K562 (cell line): ENCODE results near the gene HTRA3. TPM values are rescaled to one million over a fixed set of nuclear protein-coding genes. Genes with fewer than 3 reads are reported as not detected.

Source experiments
- ATAC-seq: fragments of 200-7000 bp; cut with Tn5 transposase; 3 replicates; pipeline ENCODE4 v1.9.1; 2020; ENCODE audit warnings: moderate library complexity
- BruUV-seq: library from RNA; stranded (reverse); fragments of 400-500 nt; replicated peaks from 2 replicates; lab custom pipeline; 2021; lab: Mats Ljungman, UMichigan
- CTCF ChIA-PET: fragments of 300-600 bp; formaldehyde crosslinking; extraction: SDS; loops from one replicate; lab custom pipeline; 2021; ENCODE audit warnings: low intra/inter-chr PET ratio; lab: Yijun Ruan, JAX
- POLR2A ChIA-PET: fragments of 300-600, 350-650 bp; sonication (Branson Sonifier 250); formaldehyde crosslinking; extraction: SDS; loops from one replicate; lab custom pipeline; 2021; ENCODE audit warnings: antibody characterized with exemption, inconsistent platforms; lab: Yijun Ruan, JAX
- DNase-seq, 4 experiments: peaks; one replicate each; pipeline versions ENCODE4 v3.0.0 to v3.0.0-alpha.2; 2011 to 2018; ENCODE audit warnings: low spot score in 3 of 4, mixed read lengths in 3 of 4; ENCODE audit errors: extremely low read depth in 1 of 4
- FAIRE-seq: peaks from 2 replicates; lab custom pipeline; 2011; peaks lifted over from hg19 to GRCh38; lab: Jason Lieb, UNC
- H2AFZ ChIP-seq: 2 replicates; pipeline ENCODE4 v1.6.0; 2011; ENCODE audit warnings: low read depth, low read length, control low read depth, inconsistent platforms
- H3K27ac ChIP-seq: fragments of 200-600 bp; 3 replicates; pipeline ENCODE4 v1.8.0; 2011; ENCODE audit warnings: low read depth, mild to moderate bottlenecking, control low read depth, inconsistent platforms, low read length, moderate library complexity, mixed read lengths; ENCODE audit errors: extremely low read depth
- H3K27me3 ChIP-seq, 2 experiments: fragments of 300-600 bp in 1 of 2; 2 replicates in 1 of 2; 3 replicates in 1 of 2; pipeline versions ENCODE4 v1.6.0 to v1.8.0; 2011; ENCODE audit warnings: inconsistent platforms in 2 of 2, low read length in 2 of 2, mild to moderate bottlenecking in 1 of 2, mixed read lengths in 1 of 2, moderate library complexity in 1 of 2; ENCODE audit not compliant: control insufficient read depth in 2 of 2, insufficient read depth in 2 of 2
- H3K36me3 ChIP-seq: fragments of 300-600 bp; 3 replicates; pipeline ENCODE4 v1.8.0; 2011; ENCODE audit warnings: mild to moderate bottlenecking, low read length, inconsistent platforms; ENCODE audit not compliant: control insufficient read depth, insufficient read depth
- H3K4me1 ChIP-seq, 2 experiments: fragments of 200-600 bp in 1 of 2; replicated peaks in 1 of 2; 2 replicates in 1 of 2; 3 replicates in 1 of 2; pipeline versions ENCODE4 v1.5.1 to v1.8.0; 2011; ENCODE audit warnings: inconsistent platforms in 2 of 2, low read length in 2 of 2, mild to moderate bottlenecking in 1 of 2, mixed read lengths in 1 of 2, moderate library complexity in 1 of 2; ENCODE audit not compliant: control insufficient read depth in 2 of 2, insufficient read depth in 2 of 2
- H3K4me2 ChIP-seq: 2 replicates; pipeline ENCODE4 v1.6.1; 2011; ENCODE audit warnings: low read length, control low read depth, inconsistent platforms, mixed read lengths; ENCODE audit not compliant: insufficient read depth
- H3K4me3 ChIP-seq: fragments of 200-600 bp; sonication (generic), shearing (Covaris generic); 2 replicates; pipeline ENCODE4 v1.5.1; 2016; ENCODE audit warnings: control low read depth, inconsistent platforms
- H3K79me2 ChIP-seq: fragments of 200-600 bp; 3 replicates; pipeline ENCODE4 v1.8.0; 2011; ENCODE audit warnings: low read length, inconsistent platforms; ENCODE audit not compliant: control insufficient read depth, insufficient read depth
- H3K9ac ChIP-seq, 2 experiments: 2 replicates each; pipeline versions ENCODE4 v1.6.0 to v1.6.1; 2011; ENCODE audit warnings: low read depth in 2 of 2, low read length in 2 of 2, control low read depth in 1 of 2, inconsistent platforms in 1 of 2, mild to moderate bottlenecking in 1 of 2, mixed read lengths in 1 of 2; ENCODE audit not compliant: insufficient read depth in 1 of 2
- H3K9me1 ChIP-seq: one replicate; pipeline ENCODE4 v1.6.0; 2011; ENCODE audit warnings: inconsistent platforms, mild to moderate bottlenecking, low read length, moderate library complexity; ENCODE audit not compliant: control insufficient read depth, insufficient read depth
- H3K9me3 ChIP-seq: replicated peaks from 2 replicates; pipeline ENCODE4 v1.5.1; 2011; ENCODE audit warnings: low read depth, low read length, inconsistent platforms; ENCODE audit not compliant: control insufficient read depth, insufficient read depth
- H4K20me1 ChIP-seq: replicated peaks from 2 replicates; pipeline ENCODE4 v1.6.1; 2011; ENCODE audit warnings: low read length, inconsistent platforms, mixed read lengths; ENCODE audit not compliant: control insufficient read depth, insufficient read depth
- EHMT2 ChIP-seq: fragments of 450-650 bp; IDR thresholded peaks from 2 replicates; pipeline ENCODE4 v1.6.1; 2018; ENCODE audit warnings: antibody characterized with exemption
- MTA2 ChIP-seq: fragments of 450-650 bp; IDR thresholded peaks from 2 replicates; pipeline ENCODE4 v1.6.1; 2016; ENCODE audit warnings: low read depth
- SMAD1 ChIP-seq: fragments of 150-350 bp; IDR thresholded peaks from 2 replicates; pipeline ENCODE4 v1.6.1; 2014; ENCODE audit warnings: low read length, low read depth; ENCODE audit not compliant: partially characterized antibody
- TAF7 ChIP-seq: fragments of 450-650 bp; IDR thresholded peaks from 2 replicates; pipeline ENCODE4 v1.6.1; 2016; ENCODE audit warnings: missing genetic modification characterization, missing compliant biosample characterization
- TEAD1 ChIP-seq, 2 experiments: fragments of 450-650 bp in 1 of 2; sonication (generic) in 1 of 2; formaldehyde crosslinking; IDR thresholded peaks; 2 replicates each; pipeline versions ENCODE4 v1.4.0 to v1.8.0; 2020 to 2022; ENCODE audit warnings: mild to moderate bottlenecking in 2 of 2, missing genetic modification reagents in 1 of 2
- ZNF224 ChIP-seq: sonication (generic); formaldehyde crosslinking; IDR thresholded peaks from 2 replicates; pipeline ENCODE4 v1.8.0; 2022; ENCODE audit warnings: mild to moderate bottlenecking, missing genetic modification reagents
- WGBS: fragments of 100-300 bp; shearing (Covaris generic); methylation state at CpG from one replicate; pipeline ENCODE4 v1.1.6; 2016; ENCODE audit warnings: low coverage, mixed read lengths; ENCODE audit not compliant: insufficient coverage; ENCODE audit errors: missing lambda C conversion rate; 5-methylcytosine and 5-hydroxymethylcytosine counted together
- in situ Hi-C: fragments of 300-500 bp; cut with MboI; formaldehyde crosslinking; loops from 4 replicates; pipeline ENCODE4 v1.15.0; 2018; ENCODE audit warnings: inconsistent platforms, mixed read lengths
- intact Hi-C: fragments of 100-400 bp; cut with micrococcal nuclease; formaldehyde crosslinking; loops from 2 replicates; pipeline ENCODE4 v1.14.2; 2022
- polyA plus RNA-seq, 8 experiments: library from polyadenylated mRNA; depleted of rRNA in 4 of 8; stranded (reverse) in 5 of 8; unstranded in 3 of 8; fragments of >200 nt; fragmentation: Nextera tagmentation in 2 of 8; fragmentation: Illumina TruSeq in 1 of 8; extraction: Ambion mirVana in 2 of 8; extraction: Trizol in 1 of 8; gene quantifications; 2 replicates each; pipeline versions ENCODE4 v1.2.1 to v1.2.3, GENCODE V29; 2011 to 2014; ENCODE audit warnings: inconsistent platforms in 1 of 8, missing spikeins in 1 of 8
- total RNA-seq, 7 experiments: library from RNA; depleted of rRNA in 6 of 7; stranded (reverse); fragments of >200 nt in 6 of 7; fragmentation: Illumina TruSeq in 2 of 7; extraction: Trizol in 2 of 7; gene quantifications; 2 replicates each; pipeline versions ENCODE4 v1.2.1 to v1.2.3, GENCODE V29; 2011 to 2021; ENCODE audit warnings: low replicate concordance in 1 of 7

HTRA3 gene
- total and polyA plus RNA-seq, 9 of the 15 experiments (the other 6 are each of a cell fraction or from before 2014, with no cell fraction given): 0.04 TPM; not detected in 8

- Histone ChIP-seq H3K27ac (no peak overlapping the region), H3K9ac (no peak overlapping the region), H3K9me1 (no peaks in the 10 kb centered on the region), H3K36me3 (no peaks in the 10 kb centered on the region), H3K9me3 (no peaks in the 10 kb centered on the region), H3K4me1 (peaks cover 4 to 16% of the 10 kb centered on the region in 2 experiments; a peak in 4 of 5 replicates), H3K79me2 (no peaks in the 10 kb centered on the region), H3K4me2 (no peak overlapping the region), H3K27me3 (peaks cover 0 to 37% of the 10 kb centered on the region in 2 experiments; a peak in 3 of 5 replicates), H3K4me3 (no peak overlapping the region), H2AFZ (no peak overlapping the region), H4K20me1 (peaks cover 8% of the 10 kb centered on the region; the same call in 1 of the 2 replicates)
- POLR2A ChIA-PET: interaction anchor here (1.9 kb wide), 1 partner anchor 10 kb away, joined by 8 read pairs; no protein-coding TSS in a partner anchor
- ATAC-seq (no peak), FAIRE-seq (no peak), DNase-seq (no peak)
- intact Hi-C loops: no loop called here
- CTCF ChIA-PET: no interaction called here
- TF ChIP-seq TEAD1 (CRISPR knock-in tag; IDR thresholded peaks at IDR 0.05) (no peak), MTA2 (no peak), SMAD1 (no peak)
- in situ Hi-C loops: no loop called here
- BruUV-seq: no TSS peak
- WGBS: 9% methylated on average over 9 of the region's 9 CpGs
Measured at GRCh38 chr4:8294036-8294435, 24.5 kb downstream of the HTRA3 start.

GRCh38 chr4:8294775-8295174, 25.2 kb downstream of the HTRA3 start:
- no peak overlapping the region for H3K27ac ChIP-seq
- H3K4me2 ChIP-seq: no peak overlapping the region
- DNase-seq (no peak), ATAC-seq (no peak), FAIRE-seq (no peak)
- H3K4me3 ChIP-seq: no peak overlapping the region
- no TSS peak for BruUV-seq
- POLR2A ChIA-PET: no interaction called here
- no peaks in the 10 kb centered on the region for H3K9me3 ChIP-seq
- intact Hi-C loops (no loop called here), in situ Hi-C loops (no loop called here)
- CTCF ChIA-PET: no interaction called here
- H3K27me3 ChIP-seq: peaks cover 0 to 31% of the 10 kb centered on the region in 2 experiments; a peak in 3 of 5 replicates
- 6% methylated on average over 2 of the region's 2 CpGs for WGBS
- 0 out of 2 replicates have a peak, but pooled peaks have one; percentile 32 for TF ChIP-seq TAF7 (tag)
- peak; percentile 67; the same call in 1 of the 2 replicates for TF ChIP-seq EHMT2
- TF ChIP-seq ZNF224 (CRISPR knock-in tag): no peak
- no peaks in the 10 kb centered on the region for H3K36me3 ChIP-seq
- peaks cover 8% of the 10 kb centered on the region; the same call in 1 of the 2 replicates for H4K20me1 ChIP-seq
- H3K9me1 ChIP-seq: no peaks in the 10 kb centered on the region
- H3K79me2 ChIP-seq: no peaks in the 10 kb centered on the region
- peaks cover 4 to 16% of the 10 kb centered on the region in 2 experiments; a peak in 4 of 5 replicates for H3K4me1 ChIP-seq
- H3K9ac ChIP-seq: no peak overlapping the region
- no peak overlapping the region for H2AFZ ChIP-seq
